ENCODE results near the gene SIGLEC10. TPM values are rescaled to one million over a fixed set of nuclear protein-coding genes. Genes with fewer than 3 reads are reported as not detected.

The SIGLEC10 gene
- total RNA-seq, 1 experiment from 2014 or later = not detected

- CTCF ChIA-PET = no interaction called here
Measured at GRCh38 chr19:51380379-51380778, 37.1 kb downstream of the SIGLEC10 start.

GRCh38 chr19:51377422-51377821 is 40.0 kb downstream of the SIGLEC10 start:
- Histone ChIP-seq H3K27ac (ENCODE audit: low read depth, low read length) (no peak overlapping the region), H3K27me3 (ENCODE audit: insufficient read depth, low read length) (no peaks in the 10 kb centered on the region), H3K4me2 (ENCODE audit: low read length) (no peak overlapping the region), H3K9ac (ENCODE audit: low read length) (no peak overlapping the region), H3K36me3 (ENCODE audit: control insufficient read depth in 1 of 2, insufficient read depth in 2 of 2, low read length in 2 of 2) (no peaks in the 10 kb centered on the region), H3K79me2 (ENCODE audit: insufficient read depth, low read length) (no peaks in the 10 kb centered on the region), H4K20me1 (ENCODE audit: insufficient read depth) (no peaks in the 10 kb centered on the region), H3K4me3 (replicated peaks in 1 of 2; ENCODE audit: low read depth in 1 of 2, low read length in 2 of 2) (no peak overlapping the region), H3K9me2 (ENCODE audit: insufficient read depth) (no peaks in the 10 kb centered on the region), H3K9me3 (ENCODE audit: control insufficient read depth in 1 of 2, insufficient read depth in 1 of 2, low read depth in 1 of 2, low read length in 2 of 2) (no peaks in the 10 kb centered on the region), H3K4me1 (ENCODE audit: control insufficient read depth in 1 of 2, insufficient read depth in 2 of 2, low read length in 2 of 2) (peaks cover 0 to 12% of the 10 kb centered on the region in 2 experiments; a peak in 2 of 4 replicates), H2AFZ (ENCODE audit: low read depth, low read length, poor library complexity, severe bottlenecking) (no peak overlapping the region)
- POLR2A ChIA-PET = no interaction called here
- intact Hi-C loops (cut with micrococcal nuclease) = no loop called here
- no peak for ATAC-seq
- BruUV-seq (replicated peaks) = no TSS peak
- CTCF ChIA-PET = no interaction called here
- RAD21 ChIA-PET (ENCODE audit: low non-redundant PET in 1 of 2, low total read pairs in 2 of 2, uncharacterized antibody in 2 of 2, unreplicated experiment in 2 of 2) = no interaction called here
- DNase-seq (ENCODE audit: low read depth, low spot score) = no peak
- TF ChIP-seq SP1 (IDR thresholded peaks at IDR 0.05; ENCODE audit: low read depth) (no peak), ZFX (IDR thresholded peaks at IDR 0.05) (no peak), ZBTB33 (IDR thresholded peaks at IDR 0.05; ENCODE audit: extremely low read depth, insufficient replicate concordance, low read length) (no peak), POLR2A (IDR thresholded peaks at IDR 0.05; ENCODE audit: borderline replicate concordance, extremely low read depth, insufficient read depth, insufficient read length) (no peak), ZNF274 (IDR thresholded peaks at IDR 0.05; ENCODE audit: low read depth, low read length) (no peak), EZH2phosphoT487 (IDR thresholded peaks at IDR 0.05; ENCODE audit: borderline replicate concordance) (no peak), EZH2 (IDR thresholded peaks at IDR 0.05) (no peak), ELF1 (IDR thresholded peaks at IDR 0.05; ENCODE audit: borderline replicate concordance, low read depth) (no peak), REST (IDR thresholded peaks at IDR 0.05; ENCODE audit: low read depth) (no peak), POLR2AphosphoS5 (IDR thresholded peaks at IDR 0.05; ENCODE audit: low read depth, low read length) (no peak), TCF7L2 (IDR thresholded peaks at IDR 0.05; ENCODE audit: borderline replicate concordance, extremely low read depth, insufficient read depth, insufficient read length) (no peak)

More at GRCh38 chr19:51380379-51380778, 37.1 kb downstream of the SIGLEC10 start:
- no peak overlapping the region for H3K27ac ChIP-seq (ENCODE audit: low read depth, low read length)
- ChIA-PET RAD21 (ENCODE audit: low non-redundant PET in 1 of 2, low total read pairs in 2 of 2, uncharacterized antibody in 2 of 2, unreplicated experiment in 2 of 2) (interaction anchor here in 1 of 2 experiments (0.7 kb wide), 1 partner anchor 16 kb away, joined by 4 read pairs; no protein-coding TSS in a partner anchor), POLR2A (no interaction called here)
- BruUV-seq (replicated peaks) = no TSS peak
- H3K4me1 ChIP-seq (ENCODE audit: control insufficient read depth in 1 of 2, insufficient read depth in 2 of 2, low read length in 2 of 2) = peaks cover 0 to 12% of the 10 kb centered on the region in 2 experiments; a peak in 2 of 4 replicates
- no peaks in the 10 kb centered on the region for H3K9me3 ChIP-seq (ENCODE audit: control insufficient read depth in 1 of 2, insufficient read depth in 1 of 2, low read depth in 1 of 2, low read length in 2 of 2)
- no peak for ATAC-seq
- no peak overlapping the region for H3K9ac ChIP-seq (ENCODE audit: low read length)
- H3K4me2 ChIP-seq (ENCODE audit: low read length) = peak overlapping the region; percentile 25; the same call in 1 of the 2 replicates
- no peak for DNase-seq (ENCODE audit: low read depth, low spot score)
- no peaks in the 10 kb centered on the region for H3K27me3 ChIP-seq (ENCODE audit: insufficient read depth, low read length)
- intact Hi-C loops (cut with micrococcal nuclease) = no loop called here
- TF ChIP-seq EGR1 (IDR thresholded peaks at IDR 0.05; ENCODE audit: low read depth) = no peak
- no peak for TF ChIP-seq SRF (IDR thresholded peaks at IDR 0.05; ENCODE audit: low read depth)
- no peak for TF ChIP-seq SP1 (IDR thresholded peaks at IDR 0.05; ENCODE audit: low read depth)
- no peak for TF ChIP-seq ELF1 (IDR thresholded peaks at IDR 0.05; ENCODE audit: borderline replicate concordance, low read depth)
- no peak for TF ChIP-seq MAX (IDR thresholded peaks at IDR 0.05)
- no peak for TF ChIP-seq EZH2phosphoT487 (IDR thresholded peaks at IDR 0.05; ENCODE audit: borderline replicate concordance)
- TF ChIP-seq SIN3A (IDR thresholded peaks at IDR 0.05; ENCODE audit: low read depth) = no peak
- TF ChIP-seq ZFX (IDR thresholded peaks at IDR 0.05) = no peak
- TF ChIP-seq RAD21 (IDR thresholded peaks at IDR 0.05; ENCODE audit: low read depth) = no peak
- TF ChIP-seq EZH2 (IDR thresholded peaks at IDR 0.05) = no peak
- H3K79me2 ChIP-seq (ENCODE audit: insufficient read depth, low read length) = no peaks in the 10 kb centered on the region
- H2AFZ ChIP-seq (ENCODE audit: low read depth, low read length, poor library complexity, severe bottlenecking) = no peak overlapping the region
- H4K20me1 ChIP-seq (ENCODE audit: insufficient read depth) = no peaks in the 10 kb centered on the region
- no peak overlapping the region for H3K4me3 ChIP-seq (replicated peaks in 1 of 2; ENCODE audit: low read depth in 1 of 2, low read length in 2 of 2)
- H3K9me2 ChIP-seq (ENCODE audit: insufficient read depth) = no peaks in the 10 kb centered on the region
- no peaks in the 10 kb centered on the region for H3K36me3 ChIP-seq (ENCODE audit: control insufficient read depth in 1 of 2, insufficient read depth in 2 of 2, low read length in 2 of 2)

Measured in HCT116 (cell line).